NCI-H2196 treated with DMSO at 0.1 percent for 48 hours (cell line): ENCODE measurements around the gene PAK4.
"Not testable (repeated sequence)": the region's sequence is repeated elsewhere in the genome, so short reads cannot be mapped to it uniquely, and the experiment has no call there.

Experiments
- DNase-seq: peaks from one replicate; lab custom pipeline; 2025; ENCODE audit not compliant: unreplicated experiment; lab: John Stamatoyannopoulos, UW

The PAK4 gene

GRCh38 chr19:39202998-39203355 lies 77.4 kb downstream of the PAK4 start:
- DNase-seq: no peak

GRCh38 chr19:39203372-39204341 lies 78.1 kb downstream of the PAK4 start, which contains the start of gene SYCN:
Gene SYCN (minus strand): TSS chr19:39204263. CDS start chr19:39204254, 9 bp downstream.
- DNase-seq: no peak

DNA sequence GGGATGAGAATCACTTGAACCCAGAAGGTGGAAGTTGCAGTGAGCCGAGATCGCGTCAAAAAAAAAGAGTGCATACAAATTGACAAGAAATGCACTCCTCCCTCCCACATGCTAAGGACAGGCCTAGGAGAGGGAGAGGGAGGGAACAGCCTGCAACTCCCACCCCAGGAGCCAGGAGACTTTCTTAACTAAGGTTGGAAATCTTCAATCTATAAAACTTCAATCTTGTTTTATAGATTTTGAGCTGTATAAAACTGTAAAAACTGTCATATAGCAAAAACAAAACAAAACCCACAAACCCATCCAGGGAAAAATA lies 79.8 kb downstream of the PAK4 start:
- DNase-seq: no peak

- no peak for DNase-seq
Observed at GRCh38 chr19:39206122-39206521, 80.5 kb downstream of the PAK4 start.

GRCh38 chr19:39207293-39207836 lies 81.8 kb downstream of the PAK4 start:
- no peak for DNase-seq

GRCh38 chr19:39208175-39208795 lies 82.7 kb downstream of the PAK4 start:
- no peak for DNase-seq

DNA sequence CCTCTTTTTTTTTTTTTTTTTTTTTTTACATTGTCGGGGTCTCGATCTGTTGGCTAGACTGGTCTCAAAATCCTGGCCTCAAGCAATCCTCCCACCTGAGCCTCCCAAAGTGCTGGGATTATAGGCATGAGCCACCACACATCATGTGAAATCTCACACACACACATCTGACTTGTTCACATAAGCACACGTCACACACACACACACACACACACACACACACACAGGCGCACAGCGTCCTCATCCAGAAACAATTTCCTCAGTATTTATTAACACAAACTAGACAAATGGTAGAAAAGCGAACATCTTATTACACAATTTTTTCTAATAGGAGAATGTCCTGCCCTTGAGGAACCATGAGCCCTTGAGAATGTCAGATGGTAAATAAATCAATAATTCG lies 83.6 kb downstream of the PAK4 start:
- no peak for DNase-seq

DNA sequence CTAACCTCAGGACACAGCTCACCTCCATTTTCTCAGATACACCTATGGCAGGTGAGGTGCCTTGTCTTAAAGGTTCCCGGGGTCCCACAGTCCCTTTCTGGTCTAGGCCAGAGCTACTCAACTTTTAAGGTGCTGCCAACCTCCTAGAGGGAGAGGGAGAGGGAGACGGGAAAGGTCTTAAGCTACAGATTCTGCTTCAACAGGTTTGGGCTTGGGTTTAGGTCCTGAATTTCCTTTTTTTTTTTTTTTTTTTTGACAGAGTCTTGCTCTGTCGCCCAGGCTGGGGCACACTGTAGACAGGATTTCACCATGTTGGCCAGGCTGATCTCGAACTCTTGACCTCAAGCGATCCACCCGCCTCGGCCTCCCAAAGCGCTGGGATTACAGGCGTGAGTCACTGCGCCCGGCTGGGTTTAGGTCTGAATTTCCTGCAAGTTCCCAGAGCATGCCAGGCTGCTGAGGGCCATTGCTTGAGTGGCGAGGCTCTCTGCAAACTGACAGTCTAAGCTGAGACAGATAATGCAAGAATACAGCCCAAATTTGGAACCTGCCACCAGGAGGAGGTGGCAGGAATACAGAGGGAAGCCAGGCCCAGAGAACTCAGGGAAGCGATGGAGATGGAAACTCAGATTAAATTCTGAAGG lies 86.3 kb downstream of the PAK4 start:
- DNase-seq: no peak

- no peak for DNase-seq
Observed at GRCh38 chr19:39212375-39212742, 86.8 kb downstream of the PAK4 start.

DNA sequence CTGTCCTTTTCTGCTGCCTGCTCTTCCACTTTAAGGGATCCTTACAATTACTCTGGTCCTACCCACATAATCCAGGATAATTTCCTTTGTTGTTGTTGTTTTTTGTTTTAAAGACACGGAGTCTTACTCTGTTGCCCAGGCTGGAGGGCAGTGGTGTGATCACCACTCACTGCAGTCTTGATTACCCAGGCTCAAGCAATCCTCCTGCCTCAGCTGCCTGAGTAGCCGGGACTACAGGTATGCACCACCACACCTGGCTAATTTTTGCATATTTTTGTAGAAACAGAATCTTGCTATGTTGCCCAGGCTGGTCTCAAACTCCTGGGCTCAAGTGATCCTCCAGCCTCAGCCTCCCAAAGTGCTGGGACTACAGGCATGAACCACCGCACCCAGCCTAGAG lies 89.7 kb downstream of the PAK4 start:
- not testable (repeated sequence) for DNase-seq

DNA sequence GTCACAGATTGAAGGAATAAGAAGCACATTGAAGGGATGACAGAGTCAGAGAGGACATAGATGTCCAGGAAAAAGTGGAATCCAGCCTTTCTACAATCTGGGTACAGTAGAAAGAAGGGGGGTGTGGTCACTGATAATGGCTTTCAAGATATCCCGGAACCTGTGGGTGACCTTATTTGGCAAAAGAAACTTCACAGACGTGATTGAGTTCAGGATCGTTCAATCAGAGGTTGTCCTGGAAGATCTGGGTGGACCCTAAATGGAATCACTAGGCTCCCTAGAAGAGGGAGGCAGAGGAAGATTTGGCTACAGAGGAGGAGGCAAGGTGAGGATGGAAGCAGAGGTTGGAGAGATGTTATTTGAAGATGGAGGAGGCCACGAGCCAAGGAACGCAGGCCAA lies 91.5 kb downstream of the PAK4 start:
- DNase-seq: no peak

DNA sequence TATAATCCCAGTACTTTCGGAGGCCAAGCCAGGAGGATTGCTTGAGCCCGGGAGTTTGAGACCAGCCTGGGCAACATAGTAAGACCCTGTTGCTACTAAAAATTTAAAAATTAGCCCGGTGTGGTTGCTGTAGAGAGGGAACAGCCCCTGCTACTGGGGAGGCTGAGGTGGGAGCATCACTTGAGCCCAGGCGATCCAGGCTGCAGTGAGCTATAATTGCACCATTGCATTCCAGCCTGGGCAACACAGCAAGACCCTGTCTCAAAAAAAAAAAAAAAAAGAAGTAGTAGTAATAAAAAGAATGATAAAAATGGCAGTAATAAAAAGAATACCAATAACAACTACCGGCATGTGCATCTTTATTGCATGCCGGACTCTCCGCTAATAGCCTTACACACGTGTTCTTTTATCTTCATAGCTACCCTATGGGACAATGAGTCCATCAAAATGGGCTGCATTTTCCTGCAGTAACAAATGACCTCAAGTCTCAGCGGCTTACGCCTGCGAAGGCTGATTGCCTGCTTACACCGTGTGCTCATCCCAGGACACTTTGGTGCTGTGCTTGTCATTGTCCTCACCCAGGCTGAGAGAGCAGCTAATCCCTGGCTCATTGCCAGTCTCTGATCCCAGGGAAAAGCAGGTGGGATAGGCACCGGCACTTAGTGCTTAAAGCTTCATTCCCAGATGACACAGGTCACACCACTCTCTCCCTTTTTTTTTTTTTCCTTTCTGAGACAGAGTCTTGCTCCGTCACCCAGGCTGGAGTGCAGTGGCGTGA lies 92.8 kb downstream of the PAK4 start:
- DNase-seq: no peak

- DNase-seq: not testable (repeated sequence)
Observed at GRCh38 chr19:39219108-39219507, 93.5 kb downstream of the PAK4 start.

- DNase-seq: no peak
Observed at GRCh38 chr19:39223703-39224279, 98.2 kb downstream of the PAK4 start.

DNA sequence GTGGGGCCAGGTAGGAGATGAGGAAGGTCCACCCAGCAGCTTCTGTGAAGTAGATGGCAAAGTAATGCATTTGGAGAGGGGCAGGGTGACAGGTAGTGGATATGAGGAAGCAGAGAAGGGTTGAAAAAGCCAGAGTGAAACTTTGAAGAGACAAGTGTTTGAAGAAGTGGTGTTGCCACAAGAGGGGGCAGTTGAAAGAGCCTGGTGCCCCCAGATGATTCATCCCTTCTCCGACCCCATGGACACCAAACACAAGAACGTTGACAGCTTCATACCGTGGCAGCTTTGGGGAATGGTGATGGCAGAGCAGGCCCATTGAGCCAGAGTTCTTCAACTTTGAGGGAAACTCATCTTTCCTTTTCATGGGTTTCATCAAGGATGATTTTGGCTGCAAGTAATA lies 99.3 kb downstream of the PAK4 start:
- DNase-seq: no peak
